HepG2 (cell line): ENCODE data around the gene RFX6.

ENCODE experiments used
- AFF4 ChIP-seq: sonication (generic); formaldehyde crosslinking; IDR thresholded peaks from 2 replicates; pipeline ENCODE4 v1.4.0; 2020; ENCODE audit warnings: missing genetic modification reagents
- ARID2 ChIP-seq: sonication (generic); formaldehyde crosslinking; IDR thresholded peaks from 2 replicates; pipeline ENCODE4 v1.8.1; 2022; ENCODE audit warnings: mild to moderate bottlenecking, missing genetic modification reagents, borderline replicate concordance
- ATF2 ChIP-seq: sonication (generic); formaldehyde crosslinking; IDR thresholded peaks from 2 replicates; pipeline ENCODE4 v1.4.0; 2020; ENCODE audit warnings: missing genetic modification reagents
- BATF2 ChIP-seq: sonication (generic); formaldehyde crosslinking; IDR thresholded peaks from 2 replicates; pipeline ENCODE4 v1.8.0; 2022; ENCODE audit warnings: mild to moderate bottlenecking, missing genetic modification reagents, moderate library complexity
- CHD2 ChIP-seq: IDR thresholded peaks from 2 replicates; pipeline ENCODE4 v1.6.1; 2011; ENCODE audit warnings: low read depth, low read length, improper control_type of control experiment
- CTCF ChIP-seq: sonication (generic); formaldehyde crosslinking; IDR thresholded peaks from 2 replicates; pipeline ENCODE4 v1.5.0; 2020; ENCODE audit warnings: mild to moderate bottlenecking, missing genetic modification reagents, moderate library complexity
- GTF2F1 ChIP-seq: fragments of 150-350 bp; IDR thresholded peaks from 2 replicates; pipeline ENCODE4 v1.6.1; 2014; ENCODE audit warnings: low read length
- POLR2AphosphoS2 ChIP-seq: IDR thresholded peaks from 2 replicates; pipeline ENCODE4 v1.6.1; 2011; ENCODE audit warnings: low read depth, low read length, improper control_type of control experiment
- SRSF9 ChIP-seq: fragments of 200-400 bp; formaldehyde crosslinking; IDR thresholded peaks from 2 replicates; pipeline ENCODE4 v1.6.1; 2018; ENCODE audit warnings: borderline replicate concordance, mild to moderate bottlenecking, low read depth, low read length; ENCODE audit not compliant: insufficient read depth, poor library complexity, severe bottlenecking
- ZNF33B ChIP-seq: sonication (generic); formaldehyde crosslinking; IDR thresholded peaks from 2 replicates; pipeline ENCODE4 v1.5.1; 2020; ENCODE audit warnings: mild to moderate bottlenecking, missing genetic modification reagents
- ZNF558 ChIP-seq: sonication (generic); formaldehyde crosslinking; IDR thresholded peaks from 2 replicates; pipeline ENCODE4 v1.9.0; 2022; ENCODE audit warnings: mild to moderate bottlenecking, missing genetic modification reagents, borderline replicate concordance
- ZNF639 ChIP-seq: conservative IDR thresholded peaks from 2 replicates; pipeline ENCODE4 v1.6.1; 2018; ENCODE audit warnings: missing genetic modification reagents

DNA sequence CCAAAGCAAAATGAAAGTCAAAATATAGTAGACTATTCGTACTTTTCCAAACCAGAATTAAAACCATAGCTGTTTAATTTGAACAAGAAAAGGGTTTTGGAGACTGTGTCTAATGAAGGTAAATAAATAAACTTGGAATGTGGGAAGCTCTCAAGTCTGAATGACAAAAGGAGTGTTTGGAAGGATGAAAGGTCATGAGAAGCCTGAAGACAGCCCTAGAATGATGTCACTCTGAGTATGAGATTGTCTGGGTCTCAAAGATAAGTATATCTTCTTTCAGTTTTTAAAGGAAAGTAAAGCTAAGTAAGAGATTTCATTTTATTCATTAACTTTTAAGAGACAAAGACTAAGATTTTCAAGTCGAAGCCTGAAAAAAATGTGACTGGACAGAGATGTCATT lies 72.9 kb downstream of the RFX6 start:
- TF ChIP-seq CHD2 (no peak), SRSF9 (no peak), ARID2 (CRISPR knock-in tag) (no peak), ZNF33B (CRISPR knock-in tag) (no peak), ZNF639 (no peak), BATF2 (CRISPR knock-in tag) (no peak), POLR2AphosphoS2 (no peak), ATF2 (CRISPR knock-in tag) (no peak), CTCF (CRISPR knock-in tag) (no peak), ZNF558 (CRISPR knock-in tag) (no peak), AFF4 (CRISPR knock-in tag) (no peak), GTF2F1 (no peak)
